Measurements from ENCODE around the gene TRHDE.

Gene TRHDE

DNA sequence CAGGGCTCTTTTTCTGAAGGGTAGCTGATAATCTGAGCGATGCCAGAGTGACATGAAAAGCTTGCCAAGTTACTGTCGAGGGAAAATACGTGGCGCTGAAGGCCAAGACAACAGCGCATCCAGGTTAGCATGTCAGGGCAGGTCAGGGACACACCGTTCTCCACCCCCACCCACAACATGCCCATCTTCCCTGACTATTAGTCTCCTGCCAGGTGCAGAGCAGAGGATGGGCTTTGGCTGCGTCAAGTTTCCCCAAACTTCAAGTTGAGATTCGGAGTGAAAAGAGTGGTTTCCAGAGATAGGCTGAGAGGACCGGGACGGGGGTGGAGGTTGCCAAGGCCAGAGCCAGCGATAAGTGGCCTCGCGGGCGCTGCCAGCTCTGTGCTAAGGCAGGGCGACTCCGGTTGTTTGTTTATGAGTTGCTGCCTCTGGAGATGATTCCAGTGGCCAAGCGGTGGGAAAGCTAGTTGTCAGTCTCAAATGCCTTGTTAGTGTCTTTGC lies 1.7 kb downstream of the TRHDE start:
- DNase-seq (ENCODE audit: low read depth), result no peak

DNA sequence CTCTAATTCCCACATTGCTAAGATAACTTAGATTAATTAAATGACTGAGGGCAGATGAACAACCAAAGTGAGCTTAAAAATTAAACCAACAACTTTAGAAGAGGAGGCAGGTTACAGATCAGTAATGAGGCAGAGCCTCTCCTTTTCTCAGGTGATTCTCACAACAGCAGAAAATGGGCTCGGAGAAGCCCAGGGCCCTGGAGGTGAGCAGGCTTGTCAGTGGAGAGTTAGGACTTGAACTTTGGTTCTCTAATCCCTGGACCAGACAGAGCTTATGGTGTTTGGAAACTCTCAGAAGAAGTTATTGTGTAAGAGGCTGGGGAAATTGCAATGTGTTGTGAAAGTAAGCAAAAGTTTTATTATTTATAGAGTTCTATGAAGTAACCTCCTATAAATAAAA lies 2.8 kb downstream of the TRHDE start:
- TF ChIP-seq, protein P1, sequence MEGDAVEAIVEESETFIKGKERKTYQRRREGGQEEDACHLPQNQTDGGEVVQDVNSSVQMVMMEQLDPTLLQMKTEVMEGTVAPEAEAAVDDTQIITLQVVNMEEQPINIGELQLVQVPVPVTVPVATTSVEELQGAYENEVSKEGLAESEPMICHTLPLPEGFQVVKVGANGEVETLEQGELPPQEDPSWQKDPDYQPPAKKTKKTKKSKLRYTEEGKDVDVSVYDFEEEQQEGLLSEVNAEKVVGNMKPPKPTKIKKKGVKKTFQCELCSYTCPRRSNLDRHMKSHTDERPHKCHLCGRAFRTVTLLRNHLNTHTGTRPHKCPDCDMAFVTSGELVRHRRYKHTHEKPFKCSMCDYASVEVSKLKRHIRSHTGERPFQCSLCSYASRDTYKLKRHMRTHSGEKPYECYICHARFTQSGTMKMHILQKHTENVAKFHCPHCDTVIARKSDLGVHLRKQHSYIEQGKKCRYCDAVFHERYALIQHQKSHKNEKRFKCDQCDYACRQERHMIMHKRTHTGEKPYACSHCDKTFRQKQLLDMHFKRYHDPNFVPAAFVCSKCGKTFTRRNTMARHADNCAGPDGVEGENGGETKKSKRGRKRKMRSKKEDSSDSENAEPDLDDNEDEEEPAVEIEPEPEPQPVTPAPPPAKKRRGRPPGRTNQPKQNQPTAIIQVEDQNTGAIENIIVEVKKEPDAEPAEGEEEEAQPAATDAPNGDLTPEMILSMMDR (conservative IDR thresholded peaks at IDR 0.05; ENCODE audit: low read length), result no peak
- DNase-seq (ENCODE audit: low read depth), result peak; percentile 76
- peak overlapping the region; percentile 71; the same call in 1 of the 2 replicates for H3K4me3 ChIP-seq (ENCODE audit: low read length)

More for the DNA sequence above, 1.7 kb downstream of the TRHDE start:
- H3K4me3 ChIP-seq (ENCODE audit: low read length), result peak overlapping the region; percentile 71
- TF ChIP-seq, protein P1 (conservative IDR thresholded peaks at IDR 0.05; ENCODE audit: low read length), result no peak

DNA sequence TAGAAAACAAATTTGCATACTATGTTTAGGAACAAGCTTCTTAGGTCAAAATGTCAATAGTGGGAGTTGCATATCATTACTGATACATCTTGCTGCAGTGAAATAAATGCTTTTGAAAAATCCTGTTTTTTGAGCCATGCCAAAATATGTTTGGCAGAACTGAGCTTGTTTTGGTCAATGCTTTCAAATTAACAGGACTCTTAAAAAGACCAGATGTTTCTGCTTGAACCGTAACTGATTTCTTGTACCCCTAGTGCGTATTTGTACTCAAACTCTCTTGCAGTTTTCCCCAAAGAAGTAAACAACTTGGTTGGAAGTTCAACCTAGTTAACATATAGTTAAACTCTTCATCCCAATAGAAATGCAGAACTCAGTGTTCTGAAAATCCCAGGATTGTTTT lies 3.4 kb downstream of the TRHDE start:
- H3K4me3 ChIP-seq (ENCODE audit: low read length), result no peak overlapping the region; the same call in 1 of the 2 replicates
- TF ChIP-seq, protein P1 (conservative IDR thresholded peaks at IDR 0.05; ENCODE audit: low read length), result no peak
- DNase-seq (ENCODE audit: low read depth), result no peak

DNA sequence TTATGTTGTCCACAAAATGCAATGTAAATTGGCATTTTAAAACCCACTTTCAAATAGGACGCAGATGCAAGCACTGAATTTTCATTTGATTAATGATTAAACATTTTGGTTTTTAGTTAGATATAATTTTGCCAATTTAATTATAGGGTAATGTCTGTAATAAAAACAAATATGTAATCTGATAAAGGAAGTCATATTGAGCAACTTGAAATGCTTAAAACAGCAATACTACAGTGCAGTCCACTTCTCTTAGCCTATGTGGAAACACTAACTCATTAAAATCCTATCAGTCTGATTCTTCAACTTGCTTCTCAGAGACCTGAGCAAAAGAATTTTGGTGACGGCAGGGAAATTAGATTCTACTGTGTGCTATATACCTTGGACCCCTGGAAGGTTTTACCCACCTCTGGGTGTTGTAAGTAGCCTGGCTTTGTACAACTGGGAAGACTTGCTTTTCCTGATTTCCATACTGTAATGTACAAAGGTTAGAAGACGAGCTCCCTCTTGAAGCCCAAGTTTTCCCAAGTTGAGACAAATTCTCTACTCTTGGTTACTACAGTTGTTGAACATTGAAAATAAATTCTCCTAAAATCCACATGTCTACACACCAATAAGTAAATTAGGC lies 4.1 kb downstream of the TRHDE start:
- no peak overlapping the region for H3K4me3 ChIP-seq (ENCODE audit: low read length)

DNA sequence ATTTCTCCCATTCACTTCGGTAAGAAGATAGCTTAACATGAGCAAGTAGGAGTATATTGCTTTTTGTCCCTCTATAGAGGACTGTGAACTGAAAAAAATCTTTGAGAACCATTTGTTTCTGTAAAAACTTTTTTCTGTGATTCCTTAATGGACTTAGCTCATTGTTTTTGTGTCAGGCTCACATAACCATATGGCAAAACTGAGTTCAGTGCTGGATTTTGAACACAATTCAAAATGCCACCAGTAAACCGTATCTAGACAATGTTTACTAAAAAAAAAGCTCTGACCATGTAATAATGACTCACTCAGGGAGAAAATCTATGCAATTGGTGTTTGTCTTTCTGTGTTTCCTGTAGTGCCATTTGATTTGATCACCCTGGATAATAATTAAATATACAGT lies 5.2 kb downstream of the TRHDE start:
- TF ChIP-seq, protein P1 (conservative IDR thresholded peaks at IDR 0.05; ENCODE audit: low read length), result no peak
- peak; percentile 34 for DNase-seq (ENCODE audit: low read depth)
- no peak overlapping the region for H3K4me3 ChIP-seq (ENCODE audit: low read length)

More for the DNA sequence above, 4.1 kb downstream of the TRHDE start:
- no peak for DNase-seq (ENCODE audit: low read depth)
- TF ChIP-seq, protein P1 (conservative IDR thresholded peaks at IDR 0.05; ENCODE audit: low read length), result no peak

- TF ChIP-seq, protein P1 (conservative IDR thresholded peaks at IDR 0.05; ENCODE audit: low read length), result no peak
- H3K4me3 ChIP-seq (ENCODE audit: low read length), result no peak overlapping the region
- no peak for DNase-seq (ENCODE audit: low read depth)
These were observed 6.7 kb downstream of the TRHDE start for GRCh38 chr12:72278894-72279293.

DNA sequence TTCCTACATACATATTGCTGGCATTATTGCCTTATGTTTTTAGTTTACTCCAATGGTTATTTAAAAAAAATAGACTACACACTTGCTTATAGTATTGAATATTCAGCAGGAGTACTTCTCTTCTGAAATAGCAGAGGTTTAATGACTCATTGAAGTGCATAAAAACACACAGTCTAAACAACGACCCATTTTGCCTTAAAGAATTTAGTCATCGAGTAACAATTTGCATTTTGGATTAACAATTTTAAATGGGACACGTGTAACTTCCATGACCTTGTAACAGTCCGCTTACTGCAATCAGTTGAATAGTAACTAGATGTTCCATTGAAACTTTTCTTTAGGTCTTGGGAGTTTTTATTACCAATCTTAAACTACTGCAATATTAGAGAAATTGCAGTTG lies 9.0 kb downstream of the TRHDE start:
- TF ChIP-seq, protein P1 (conservative IDR thresholded peaks at IDR 0.05; ENCODE audit: low read length), result no peak
- peak; percentile 32 for DNase-seq (ENCODE audit: low read depth)
- no peak overlapping the region for H3K4me3 ChIP-seq (ENCODE audit: low read length)
